A549 (cell line): ENCODE measurements around the gene SNX19.

Experiments
- CHD2 ChIP-seq: fragments of 150-350 bp; IDR thresholded peaks from 2 replicates; pipeline ENCODE4 v1.6.1; 2014; ENCODE audit warnings: low read length; ENCODE audit not compliant: partially characterized antibody
- FOSL2 ChIP-seq, 2 experiments: fragments of 450-650 bp in 1 of 2; fragments of >200 bp in 1 of 2; sonication (Bioruptor Twin) in 1 of 2; formaldehyde crosslinking; IDR thresholded peaks; 2 replicates each; pipeline versions ENCODE4 v1.5.0 to v1.6.1; 2016 to 2020; ENCODE audit warnings: mild to moderate bottlenecking in 1 of 2, moderate library complexity in 1 of 2
- HDAC2 ChIP-seq: fragments of 200-600 bp; sonication (generic); IDR thresholded peaks from 2 replicates; pipeline ENCODE4 v1.6.1; 2016
- POLR2A ChIP-seq: IDR thresholded peaks from 2 replicates; pipeline ENCODE4 v1.6.1; 2012; ENCODE audit warnings: mild to moderate bottlenecking, low read length
- POLR2AphosphoS2 ChIP-seq: conservative IDR thresholded peaks from 2 replicates; pipeline ENCODE4 v1.6.1; 2012; ENCODE audit warnings: low read length, improper control_type of control experiment, inconsistent platforms
- SMC3 ChIP-seq: fragments of >200 bp; sonication (Bioruptor Twin); formaldehyde crosslinking; IDR thresholded peaks from 3 replicates; pipeline ENCODE4 v1.6.1; 2018; ENCODE audit warnings: inconsistent platforms
- TF ChIP-seq, protein P1 (sequence below): fragments of 200-600 bp; sonication (generic); IDR thresholded peaks from 2 replicates; pipeline ENCODE4 v1.6.1; 2016; ENCODE audit warnings: antibody characterized with exemption, mild to moderate bottlenecking, moderate library complexity
- TF ChIP-seq, protein P2 (sequence below): fragments of 450-650 bp; IDR thresholded peaks from 2 replicates; pipeline ENCODE4 v1.6.1; 2014; ENCODE audit warnings: antibody characterized with exemption
- TF ChIP-seq, protein P3 (sequence below): fragments of >200 bp; sonication (Bioruptor Twin); formaldehyde crosslinking; IDR thresholded peaks from 3 replicates; pipeline ENCODE4 v1.5.1; 2016
- TF ChIP-seq, protein P4 (sequence below): fragments of >200 bp; sonication (Bioruptor Twin); formaldehyde crosslinking; IDR thresholded peaks from 3 replicates; pipeline ENCODE4 v1.6.1; 2016
- TF ChIP-seq, protein P5 (sequence below): fragments of 250-450 bp; sonication (Bioruptor Pico); IDR thresholded peaks from 2 replicates; pipeline ENCODE4 v1.5.0; 2021; ENCODE audit warnings: mild to moderate bottlenecking, moderate library complexity, borderline replicate concordance

DNA sequence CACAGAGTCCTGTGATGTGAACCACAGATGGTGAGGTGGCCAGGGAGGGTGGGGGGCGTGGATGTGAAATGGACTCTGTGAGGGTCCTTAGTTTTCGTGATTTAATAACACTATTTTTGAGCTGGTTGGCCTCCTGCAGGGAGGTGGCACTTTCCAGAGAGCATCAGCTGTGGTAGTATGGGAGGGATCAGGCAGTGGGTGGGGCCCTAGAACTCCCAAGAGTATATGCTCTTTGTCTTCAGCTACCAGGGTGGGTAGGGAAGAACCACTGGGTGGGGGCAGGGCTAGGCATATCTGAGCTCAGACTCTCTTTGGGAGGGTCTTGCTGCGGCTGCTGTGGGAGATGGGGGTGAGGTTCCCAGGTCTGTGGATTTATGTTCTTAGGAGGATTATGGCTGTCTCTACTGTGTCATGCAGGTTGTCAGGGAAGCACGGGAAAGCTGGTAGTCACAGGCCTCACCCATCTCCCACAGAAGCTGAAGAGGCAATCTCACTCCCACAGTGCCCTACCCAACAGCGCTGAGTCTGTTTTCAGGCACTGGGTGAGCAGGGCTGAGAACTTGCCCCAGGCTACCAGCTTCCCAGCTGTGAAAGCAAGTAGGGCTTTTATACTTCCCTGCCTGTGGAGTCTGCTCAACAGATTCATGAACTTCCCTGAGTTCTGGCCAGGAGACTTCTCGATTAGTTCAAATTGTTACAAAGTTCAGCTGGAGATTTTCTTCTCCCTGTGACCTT is 47.9 kb upstream of the SNX19 start:
- no peak for TF ChIP-seq HDAC2
- TF ChIP-seq, protein P1, sequence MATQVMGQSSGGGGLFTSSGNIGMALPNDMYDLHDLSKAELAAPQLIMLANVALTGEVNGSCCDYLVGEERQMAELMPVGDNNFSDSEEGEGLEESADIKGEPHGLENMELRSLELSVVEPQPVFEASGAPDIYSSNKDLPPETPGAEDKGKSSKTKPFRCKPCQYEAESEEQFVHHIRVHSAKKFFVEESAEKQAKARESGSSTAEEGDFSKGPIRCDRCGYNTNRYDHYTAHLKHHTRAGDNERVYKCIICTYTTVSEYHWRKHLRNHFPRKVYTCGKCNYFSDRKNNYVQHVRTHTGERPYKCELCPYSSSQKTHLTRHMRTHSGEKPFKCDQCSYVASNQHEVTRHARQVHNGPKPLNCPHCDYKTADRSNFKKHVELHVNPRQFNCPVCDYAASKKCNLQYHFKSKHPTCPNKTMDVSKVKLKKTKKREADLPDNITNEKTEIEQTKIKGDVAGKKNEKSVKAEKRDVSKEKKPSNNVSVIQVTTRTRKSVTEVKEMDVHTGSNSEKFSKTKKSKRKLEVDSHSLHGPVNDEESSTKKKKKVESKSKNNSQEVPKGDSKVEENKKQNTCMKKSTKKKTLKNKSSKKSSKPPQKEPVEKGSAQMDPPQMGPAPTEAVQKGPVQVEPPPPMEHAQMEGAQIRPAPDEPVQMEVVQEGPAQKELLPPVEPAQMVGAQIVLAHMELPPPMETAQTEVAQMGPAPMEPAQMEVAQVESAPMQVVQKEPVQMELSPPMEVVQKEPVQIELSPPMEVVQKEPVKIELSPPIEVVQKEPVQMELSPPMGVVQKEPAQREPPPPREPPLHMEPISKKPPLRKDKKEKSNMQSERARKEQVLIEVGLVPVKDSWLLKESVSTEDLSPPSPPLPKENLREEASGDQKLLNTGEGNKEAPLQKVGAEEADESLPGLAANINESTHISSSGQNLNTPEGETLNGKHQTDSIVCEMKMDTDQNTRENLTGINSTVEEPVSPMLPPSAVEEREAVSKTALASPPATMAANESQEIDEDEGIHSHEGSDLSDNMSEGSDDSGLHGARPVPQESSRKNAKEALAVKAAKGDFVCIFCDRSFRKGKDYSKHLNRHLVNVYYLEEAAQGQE, result no peak
- TF ChIP-seq, protein P2, sequence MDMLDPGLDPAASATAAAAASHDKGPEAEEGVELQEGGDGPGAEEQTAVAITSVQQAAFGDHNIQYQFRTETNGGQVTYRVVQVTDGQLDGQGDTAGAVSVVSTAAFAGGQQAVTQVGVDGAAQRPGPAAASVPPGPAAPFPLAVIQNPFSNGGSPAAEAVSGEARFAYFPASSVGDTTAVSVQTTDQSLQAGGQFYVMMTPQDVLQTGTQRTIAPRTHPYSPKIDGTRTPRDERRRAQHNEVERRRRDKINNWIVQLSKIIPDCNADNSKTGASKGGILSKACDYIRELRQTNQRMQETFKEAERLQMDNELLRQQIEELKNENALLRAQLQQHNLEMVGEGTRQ, result no peak
- TF ChIP-seq, protein P3, sequence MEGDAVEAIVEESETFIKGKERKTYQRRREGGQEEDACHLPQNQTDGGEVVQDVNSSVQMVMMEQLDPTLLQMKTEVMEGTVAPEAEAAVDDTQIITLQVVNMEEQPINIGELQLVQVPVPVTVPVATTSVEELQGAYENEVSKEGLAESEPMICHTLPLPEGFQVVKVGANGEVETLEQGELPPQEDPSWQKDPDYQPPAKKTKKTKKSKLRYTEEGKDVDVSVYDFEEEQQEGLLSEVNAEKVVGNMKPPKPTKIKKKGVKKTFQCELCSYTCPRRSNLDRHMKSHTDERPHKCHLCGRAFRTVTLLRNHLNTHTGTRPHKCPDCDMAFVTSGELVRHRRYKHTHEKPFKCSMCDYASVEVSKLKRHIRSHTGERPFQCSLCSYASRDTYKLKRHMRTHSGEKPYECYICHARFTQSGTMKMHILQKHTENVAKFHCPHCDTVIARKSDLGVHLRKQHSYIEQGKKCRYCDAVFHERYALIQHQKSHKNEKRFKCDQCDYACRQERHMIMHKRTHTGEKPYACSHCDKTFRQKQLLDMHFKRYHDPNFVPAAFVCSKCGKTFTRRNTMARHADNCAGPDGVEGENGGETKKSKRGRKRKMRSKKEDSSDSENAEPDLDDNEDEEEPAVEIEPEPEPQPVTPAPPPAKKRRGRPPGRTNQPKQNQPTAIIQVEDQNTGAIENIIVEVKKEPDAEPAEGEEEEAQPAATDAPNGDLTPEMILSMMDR, result no peak
- TF ChIP-seq SMC3, result no peak
- no peak for TF ChIP-seq CHD2
- TF ChIP-seq, protein P4, sequence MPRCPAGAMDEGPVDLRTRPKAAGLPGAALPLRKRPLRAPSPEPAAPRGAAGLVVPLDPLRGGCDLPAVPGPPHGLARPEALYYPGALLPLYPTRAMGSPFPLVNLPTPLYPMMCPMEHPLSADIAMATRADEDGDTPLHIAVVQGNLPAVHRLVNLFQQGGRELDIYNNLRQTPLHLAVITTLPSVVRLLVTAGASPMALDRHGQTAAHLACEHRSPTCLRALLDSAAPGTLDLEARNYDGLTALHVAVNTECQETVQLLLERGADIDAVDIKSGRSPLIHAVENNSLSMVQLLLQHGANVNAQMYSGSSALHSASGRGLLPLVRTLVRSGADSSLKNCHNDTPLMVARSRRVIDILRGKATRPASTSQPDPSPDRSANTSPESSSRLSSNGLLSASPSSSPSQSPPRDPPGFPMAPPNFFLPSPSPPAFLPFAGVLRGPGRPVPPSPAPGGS, result no peak
- TF ChIP-seq POLR2A, result no peak
- TF ChIP-seq POLR2AphosphoS2, result no peak
- TF ChIP-seq, protein P5, sequence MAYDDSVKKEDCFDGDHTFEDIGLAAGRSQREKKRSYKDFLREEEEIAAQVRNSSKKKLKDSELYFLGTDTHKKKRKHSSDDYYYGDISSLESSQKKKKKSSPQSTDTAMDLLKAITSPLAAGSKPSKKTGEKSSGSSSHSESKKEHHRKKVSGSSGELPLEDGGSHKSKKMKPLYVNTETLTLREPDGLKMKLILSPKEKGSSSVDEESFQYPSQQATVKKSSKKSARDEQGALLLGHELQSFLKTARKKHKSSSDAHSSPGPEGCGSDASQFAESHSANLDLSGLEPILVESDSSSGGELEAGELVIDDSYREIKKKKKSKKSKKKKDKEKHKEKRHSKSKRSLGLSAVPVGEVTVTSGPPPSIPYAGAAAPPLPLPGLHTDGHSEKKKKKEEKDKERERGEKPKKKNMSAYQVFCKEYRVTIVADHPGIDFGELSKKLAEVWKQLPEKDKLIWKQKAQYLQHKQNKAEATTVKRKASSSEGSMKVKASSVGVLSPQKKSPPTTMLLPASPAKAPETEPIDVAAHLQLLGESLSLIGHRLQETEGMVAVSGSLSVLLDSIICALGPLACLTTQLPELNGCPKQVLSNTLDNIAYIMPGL (CRISPR knock-in tag), result no peak
- no peak for TF ChIP-seq FOSL2 (IDR thresholded peaks at IDR 0.05)
- no peak for TF ChIP-seq FOSL2 (CRISPR knock-in tag; IDR thresholded peaks at IDR 0.05)
